Neural cell (in vitro differentiated cells): Measurements from ENCODE around the gene MRTFB. TPM values are rescaled to one million over a fixed set of nuclear protein-coding genes. Genes with fewer than 3 reads are reported as not detected.

Experiments
- H2AFZ ChIP-seq: fragments of 200-600, 300-800 bp; sonication (generic), shearing (Covaris generic); 2 replicates; pipeline ENCODE4 v1.6.0; 2014; ENCODE audit warnings: low read depth, mild to moderate bottlenecking, antibody characterized with exemption, low read length, moderate library complexity
- H3F3A ChIP-seq: fragments of 200-600 bp; shearing (Covaris generic); 2 replicates; pipeline ENCODE4 v1.6.1; 2016; ENCODE audit warnings: mild to moderate bottlenecking, moderate library complexity, mixed read lengths, antibody characterized with exemption, low read length; ENCODE audit not compliant: insufficient read depth, poor library complexity, severe bottlenecking
- H3K27ac ChIP-seq: fragments of 200-600, 300-800 bp; sonication (generic), shearing (Covaris generic); 2 replicates; pipeline ENCODE4 v1.5.1; 2014; ENCODE audit warnings: mild to moderate bottlenecking, low read length, moderate library complexity
- H3K27me3 ChIP-seq: fragments of 300-800, 200-600 bp; sonication (generic), shearing (Covaris generic); 2 replicates; pipeline ENCODE4 v1.6.0; 2014; ENCODE audit warnings: mild to moderate bottlenecking, low read depth, low read length, moderate library complexity; ENCODE audit not compliant: insufficient read depth
- H3K36me3 ChIP-seq: fragments of 300-800, 200-600 bp; sonication (generic), shearing (Covaris generic); 2 replicates; pipeline ENCODE4 v1.5.1; 2014; ENCODE audit warnings: mild to moderate bottlenecking, antibody characterized with exemption, low read length, moderate library complexity; ENCODE audit not compliant: insufficient read depth
- H3K4me2 ChIP-seq: fragments of 300-800, 200-600 bp; sonication (generic), shearing (Covaris generic); 2 replicates; pipeline ENCODE4 v1.6.0; 2014; ENCODE audit warnings: mild to moderate bottlenecking, low read length
- H3K4me3 ChIP-seq: fragments of 300-800, 200-600 bp; sonication (generic), shearing (Covaris generic); 2 replicates; pipeline ENCODE4 v1.5.1; 2014; ENCODE audit warnings: mild to moderate bottlenecking, low read length, moderate library complexity
- H3K79me2 ChIP-seq: fragments of 200-600 bp; shearing (Covaris generic); replicated peaks from 2 replicates; pipeline ENCODE4 v1.6.0; 2014; ENCODE audit warnings: mild to moderate bottlenecking, low read length, moderate library complexity; ENCODE audit not compliant: insufficient read depth
- H3K9ac ChIP-seq: fragments of 300-800, 200-600 bp; sonication (generic), shearing (Covaris generic); 2 replicates; pipeline ENCODE4 v1.6.1; 2016; ENCODE audit warnings: mild to moderate bottlenecking, low read length, mixed read lengths
- H3K9me2 ChIP-seq: fragments of 200-600 bp; shearing (Covaris generic); 2 replicates; pipeline ENCODE4 v1.6.1; 2016; ENCODE audit warnings: mild to moderate bottlenecking, low read length, mixed read lengths; ENCODE audit not compliant: insufficient read depth
- H3K9me3 ChIP-seq: fragments of 200-600, 300-800 bp; sonication (generic), shearing (Covaris generic); 2 replicates; pipeline ENCODE4 v1.6.1; 2016; ENCODE audit warnings: mild to moderate bottlenecking, mixed run types, low read length, moderate library complexity, mixed read lengths
- H4K20me1 ChIP-seq: fragments of 200-600 bp; shearing (Covaris generic); 2 replicates; pipeline ENCODE4 v1.6.1; 2016; ENCODE audit warnings: mild to moderate bottlenecking, mixed run types; ENCODE audit not compliant: insufficient read depth
- EP300 ChIP-seq: fragments of 450-650 bp; conservative IDR thresholded peaks from 2 replicates; pipeline ENCODE4 v1.6.1; 2014; ENCODE audit warnings: antibody characterized with exemption, mild to moderate bottlenecking, moderate library complexity; ENCODE audit not compliant: poor library complexity, severe bottlenecking
- EZH2 ChIP-seq: fragments of 200-600, 300-800 bp; shearing (Covaris generic), sonication (generic); IDR thresholded peaks from 2 replicates; pipeline ENCODE4 v1.6.1; 2014; ENCODE audit warnings: antibody characterized with exemption, low read length, borderline replicate concordance, mild to moderate bottlenecking; ENCODE audit not compliant: insufficient read depth, poor library complexity, severe bottlenecking
- MXI1 ChIP-seq: fragments of 450-650 bp; conservative IDR thresholded peaks from 2 replicates; pipeline ENCODE4 v1.6.1; 2014; ENCODE audit warnings: antibody characterized with exemption, mild to moderate bottlenecking; ENCODE audit not compliant: poor library complexity, severe bottlenecking
- POLR2AphosphoS5 ChIP-seq: IDR thresholded peaks from 2 replicates; pipeline ENCODE4 v1.6.1; 2012
- RAD21 ChIP-seq: fragments of 450-650 bp; conservative IDR thresholded peaks from 2 replicates; pipeline ENCODE4 v1.6.1; 2014; ENCODE audit warnings: antibody characterized with exemption, mild to moderate bottlenecking, moderate library complexity
- TAF1 ChIP-seq: IDR thresholded peaks from 2 replicates; pipeline ENCODE4 v1.6.1; 2012; ENCODE audit warnings: low read depth
- polyA plus RNA-seq: library from polyadenylated mRNA; depleted of rRNA; stranded (reverse); fragments of >200 nt; gene quantifications from 2 replicates; pipeline ENCODE4 v1.2.3, GENCODE V29; 2014
- TF ChIP-seq, protein P1 (sequence below): IDR thresholded peaks from 2 replicates; pipeline ENCODE4 v1.6.1; 2012; ENCODE audit warnings: borderline replicate concordance

Gene MRTFB
- polyA plus RNA-seq, 1 donor from 2014 or later: 18.6 TPM

DNA sequence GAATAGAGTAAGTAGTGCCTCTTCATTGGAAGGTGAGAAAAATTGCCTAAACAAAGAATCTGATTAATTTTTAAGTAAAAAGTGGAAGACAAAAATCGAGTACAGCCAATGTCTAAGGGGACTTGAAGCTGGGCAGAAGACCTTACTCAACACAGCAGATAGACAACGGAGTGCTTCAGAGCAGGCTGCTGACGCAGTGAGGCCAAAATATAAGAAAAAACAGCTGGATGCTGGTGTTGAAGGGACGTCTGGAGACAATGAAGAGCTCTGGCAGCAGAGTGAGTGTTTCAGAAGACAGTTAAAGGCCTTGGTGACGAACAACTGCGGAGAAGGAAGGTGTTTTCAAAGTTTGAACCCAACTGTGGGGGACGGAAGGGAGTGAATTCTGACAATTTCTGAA is 169.8 kb downstream of the MRTFB start:
- Histone ChIP-seq H3K27ac (no peak overlapping the region), H4K20me1 (no peaks in the 10 kb centered on the region), H3K9me3 (no peaks in the 10 kb centered on the region), H3K9ac (no peak overlapping the region), H3K4me3 (no peak overlapping the region), H3K27me3 (no peaks in the 10 kb centered on the region), H2AFZ (no peak overlapping the region), H3K4me2 (no peak overlapping the region), H3K9me2 (no peaks in the 10 kb centered on the region), H3K36me3 (peaks cover 25% of the 10 kb centered on the region), H3K79me2 (no peaks in the 10 kb centered on the region), H3F3A (no peaks in the 10 kb centered on the region)
- no peak for TF ChIP-seq EP300
- no peak for TF ChIP-seq POLR2AphosphoS5
- TF ChIP-seq MXI1: no peak
- no peak for TF ChIP-seq RAD21
- TF ChIP-seq, protein P1, sequence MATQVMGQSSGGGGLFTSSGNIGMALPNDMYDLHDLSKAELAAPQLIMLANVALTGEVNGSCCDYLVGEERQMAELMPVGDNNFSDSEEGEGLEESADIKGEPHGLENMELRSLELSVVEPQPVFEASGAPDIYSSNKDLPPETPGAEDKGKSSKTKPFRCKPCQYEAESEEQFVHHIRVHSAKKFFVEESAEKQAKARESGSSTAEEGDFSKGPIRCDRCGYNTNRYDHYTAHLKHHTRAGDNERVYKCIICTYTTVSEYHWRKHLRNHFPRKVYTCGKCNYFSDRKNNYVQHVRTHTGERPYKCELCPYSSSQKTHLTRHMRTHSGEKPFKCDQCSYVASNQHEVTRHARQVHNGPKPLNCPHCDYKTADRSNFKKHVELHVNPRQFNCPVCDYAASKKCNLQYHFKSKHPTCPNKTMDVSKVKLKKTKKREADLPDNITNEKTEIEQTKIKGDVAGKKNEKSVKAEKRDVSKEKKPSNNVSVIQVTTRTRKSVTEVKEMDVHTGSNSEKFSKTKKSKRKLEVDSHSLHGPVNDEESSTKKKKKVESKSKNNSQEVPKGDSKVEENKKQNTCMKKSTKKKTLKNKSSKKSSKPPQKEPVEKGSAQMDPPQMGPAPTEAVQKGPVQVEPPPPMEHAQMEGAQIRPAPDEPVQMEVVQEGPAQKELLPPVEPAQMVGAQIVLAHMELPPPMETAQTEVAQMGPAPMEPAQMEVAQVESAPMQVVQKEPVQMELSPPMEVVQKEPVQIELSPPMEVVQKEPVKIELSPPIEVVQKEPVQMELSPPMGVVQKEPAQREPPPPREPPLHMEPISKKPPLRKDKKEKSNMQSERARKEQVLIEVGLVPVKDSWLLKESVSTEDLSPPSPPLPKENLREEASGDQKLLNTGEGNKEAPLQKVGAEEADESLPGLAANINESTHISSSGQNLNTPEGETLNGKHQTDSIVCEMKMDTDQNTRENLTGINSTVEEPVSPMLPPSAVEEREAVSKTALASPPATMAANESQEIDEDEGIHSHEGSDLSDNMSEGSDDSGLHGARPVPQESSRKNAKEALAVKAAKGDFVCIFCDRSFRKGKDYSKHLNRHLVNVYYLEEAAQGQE: no peak
- TF ChIP-seq TAF1: no peak

DNA sequence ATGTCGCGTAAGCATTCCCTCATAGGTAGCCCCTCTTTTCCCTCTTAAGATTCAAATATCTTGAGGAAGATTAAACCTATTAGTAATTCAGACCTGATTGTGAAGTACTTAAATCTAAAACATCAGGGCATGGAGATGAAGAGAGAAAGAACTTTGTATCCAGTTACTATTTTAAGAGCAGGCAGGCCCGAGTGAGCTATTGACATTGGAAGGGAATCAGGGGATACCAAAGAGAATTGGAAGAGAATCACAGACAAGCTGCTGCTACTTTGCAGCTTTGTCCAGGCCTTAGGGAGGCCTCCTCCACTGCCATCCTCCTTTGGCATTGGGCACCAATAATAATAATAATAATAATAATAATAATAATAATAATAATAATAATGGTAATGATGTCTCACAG is 170.5 kb downstream of the MRTFB start:
- Histone ChIP-seq H3K9me2 (no peaks in the 10 kb centered on the region), H4K20me1 (no peaks in the 10 kb centered on the region), H3K4me2 (no peak overlapping the region), H3F3A (no peaks in the 10 kb centered on the region), H2AFZ (no peak overlapping the region), H3K36me3 (peaks cover 22% of the 10 kb centered on the region), H3K27ac (no peak overlapping the region), H3K27me3 (no peaks in the 10 kb centered on the region), H3K4me3 (no peak overlapping the region), H3K9ac (no peak overlapping the region), H3K9me3 (no peaks in the 10 kb centered on the region), H3K79me2 (no peaks in the 10 kb centered on the region)
- TF ChIP-seq, protein P1: no peak
- TF ChIP-seq EZH2 (no peak), TAF1 (no peak)

DNA sequence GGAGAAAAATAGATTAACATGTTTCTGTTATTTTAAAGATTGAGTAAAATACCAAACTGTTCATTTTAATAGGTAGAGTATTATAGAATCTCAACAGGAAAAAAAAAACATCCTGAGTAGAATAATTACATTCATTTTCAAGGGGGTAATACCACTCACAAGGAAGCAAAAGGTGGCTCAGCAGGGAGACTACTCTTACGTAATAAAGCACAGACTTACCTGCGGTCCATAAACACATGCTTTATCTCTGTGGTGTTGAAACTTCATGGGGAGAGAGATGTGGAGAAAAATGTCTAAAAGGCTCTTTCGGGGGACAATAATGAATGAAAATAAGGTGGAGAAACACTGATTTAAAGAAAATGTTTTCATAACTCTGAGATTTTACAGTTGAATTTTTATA is 171.7 kb downstream of the MRTFB start:
- no peaks in the 10 kb centered on the region for H3K79me2 ChIP-seq
- no peak overlapping the region for H3K4me3 ChIP-seq
- peaks cover 25% of the 10 kb centered on the region for H3K36me3 ChIP-seq
- H3K27ac ChIP-seq: no peak overlapping the region
- H2AFZ ChIP-seq: no peak overlapping the region
- TF ChIP-seq EZH2: no peak
- no peak for TF ChIP-seq EP300
- TF ChIP-seq, protein P1: no peak
- TF ChIP-seq POLR2AphosphoS5: no peak
- no peak for TF ChIP-seq TAF1
- no peaks in the 10 kb centered on the region for H3K9me3 ChIP-seq
- no peaks in the 10 kb centered on the region for H3F3A ChIP-seq
- no peaks in the 10 kb centered on the region for H3K27me3 ChIP-seq
- H3K4me2 ChIP-seq: no peak overlapping the region
- H3K9me2 ChIP-seq: no peaks in the 10 kb centered on the region
- no peak overlapping the region for H3K9ac ChIP-seq
- no peaks in the 10 kb centered on the region for H4K20me1 ChIP-seq
